ENCODE results near the gene HTRA3. TPM values are rescaled to one million over a fixed set of nuclear protein-coding genes. Genes with fewer than 3 reads are reported as not detected.

Gene HTRA3
- total RNA-seq, 2 donors from 2014 or later = 3.2 to 4.6 TPM

DNA sequence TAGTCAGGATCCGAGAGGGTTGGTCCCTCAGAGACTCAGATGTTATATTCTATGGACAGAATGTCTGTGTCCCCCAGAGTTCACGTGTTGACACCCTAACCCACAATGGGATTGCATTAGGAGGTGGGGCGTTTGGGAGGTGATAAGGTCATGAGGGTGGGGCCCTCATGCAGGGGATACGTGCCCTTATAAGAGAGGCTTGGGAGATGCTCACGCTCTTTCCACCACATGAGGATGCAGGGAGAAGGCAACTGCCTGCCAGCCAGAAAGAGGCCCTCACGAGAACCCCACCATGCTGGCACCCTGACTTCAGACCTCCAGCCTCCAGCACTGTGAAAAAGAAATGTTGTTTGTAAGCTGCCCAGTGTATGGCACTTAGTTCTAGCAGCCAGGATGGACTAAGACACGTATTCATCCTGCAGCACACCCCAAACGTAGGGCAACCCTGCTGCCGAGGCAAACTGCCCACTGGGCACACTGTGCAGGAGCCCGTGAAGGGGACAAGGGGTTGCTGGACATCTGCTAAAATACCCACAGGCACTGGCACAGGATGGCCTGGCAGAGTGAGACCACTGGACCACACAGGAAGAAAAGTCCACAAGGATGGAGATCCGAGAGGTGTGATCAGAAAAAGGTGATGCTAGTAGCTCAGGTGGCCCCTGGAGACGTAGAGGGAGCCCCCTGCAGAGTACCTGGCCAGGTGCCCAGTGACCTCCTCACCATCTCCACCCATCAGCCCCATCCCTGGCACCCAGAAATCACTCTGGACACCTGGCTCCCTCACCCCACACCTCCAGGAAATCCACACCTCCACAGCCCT, 62.7 kb downstream of the HTRA3 start:
- H3K4me3 Mint-ChIP-seq = no peak overlapping the region
- H3K4me1 Mint-ChIP-seq = no peaks in the 10 kb centered on the region
- H3K36me3 ChIP-seq (ENCODE audit: control insufficient read depth, insufficient read depth, low read length) = no peaks in the 10 kb centered on the region
- H3K27ac ChIP-seq (ENCODE audit: low read depth, low read length) = no peak overlapping the region
- H3K9me3 Mint-ChIP-seq = peaks cover 15% of the 10 kb centered on the region
- no peak for TF ChIP-seq CTCF (conservative IDR thresholded peaks at IDR 0.05)
- H3K27me3 Mint-ChIP-seq (ENCODE audit: insufficient read depth) = no peaks in the 10 kb centered on the region
- H3K27me3 ChIP-seq (ENCODE audit: control insufficient read depth, insufficient read depth, low read length, poor library complexity, severe bottlenecking) = no peaks in the 10 kb centered on the region
- no peak for DNase-seq
- no peaks in the 10 kb centered on the region for H3K4me1 ChIP-seq (ENCODE audit: control insufficient read depth, insufficient read depth, low read length)
- 83 to 94% methylated on average over 7 to 12 of the region's 12 CpGs for WGBS, 2 experiments (ENCODE audit: insufficient coverage in 1 of 2, insufficient read length in 1 of 2)
- H3K36me3 Mint-ChIP-seq (ENCODE audit: low read depth) = no peaks in the 10 kb centered on the region
- H3K9ac ChIP-seq (ENCODE audit: extremely low read depth, low read length, poor library complexity, severe bottlenecking) = no peak overlapping the region
- H3K27ac Mint-ChIP-seq = no peak overlapping the region
- no peak overlapping the region for H3K4me3 ChIP-seq (ENCODE audit: low read length)
- H3K9me3 ChIP-seq (ENCODE audit: control insufficient read depth, low read length) = no peaks in the 10 kb centered on the region

DNA sequence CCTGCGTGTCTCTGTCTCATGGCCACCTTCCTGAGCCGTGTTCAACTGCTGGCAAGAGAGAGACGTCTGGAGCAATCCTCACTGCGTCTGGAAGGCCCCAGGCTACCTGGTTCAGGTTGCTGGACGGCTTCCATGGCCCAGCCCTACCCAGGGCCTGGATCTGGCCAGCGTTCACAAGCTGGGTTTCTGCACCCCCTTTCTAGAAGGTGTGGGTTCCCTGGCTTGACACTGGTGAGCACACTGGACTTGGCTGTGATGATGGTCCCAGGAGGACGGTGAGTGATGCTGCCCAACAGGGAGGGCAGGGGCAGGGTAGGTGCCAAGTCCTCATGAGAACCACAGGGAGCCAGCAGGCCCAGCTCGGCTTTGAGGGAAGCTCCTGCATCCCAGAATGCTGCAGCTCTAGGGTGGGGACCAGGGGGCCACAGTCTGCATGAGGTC, 63.4 kb downstream of the HTRA3 start:
- H3K9me3 ChIP-seq (ENCODE audit: control insufficient read depth, low read length) = no peaks in the 10 kb centered on the region
- no peaks in the 10 kb centered on the region for H3K27me3 ChIP-seq (ENCODE audit: control insufficient read depth, insufficient read depth, low read length, poor library complexity, severe bottlenecking)
- TF ChIP-seq CTCF (conservative IDR thresholded peaks at IDR 0.05) = no peak
- no peak overlapping the region for H3K4me3 ChIP-seq (ENCODE audit: low read length)
- H3K27ac Mint-ChIP-seq = no peak overlapping the region
- H3K36me3 ChIP-seq (ENCODE audit: control insufficient read depth, insufficient read depth, low read length) = no peaks in the 10 kb centered on the region
- no peaks in the 10 kb centered on the region for H3K27me3 Mint-ChIP-seq (ENCODE audit: insufficient read depth)
- H3K9ac ChIP-seq (ENCODE audit: extremely low read depth, low read length, poor library complexity, severe bottlenecking) = no peak overlapping the region
- H3K4me1 ChIP-seq (ENCODE audit: control insufficient read depth, insufficient read depth, low read length) = no peaks in the 10 kb centered on the region
- H3K4me3 Mint-ChIP-seq = no peak overlapping the region
- no peak overlapping the region for H3K27ac ChIP-seq (ENCODE audit: low read depth, low read length)
- H3K36me3 Mint-ChIP-seq (ENCODE audit: low read depth) = no peaks in the 10 kb centered on the region
- peak; percentile 29 for DNase-seq
- no peaks in the 10 kb centered on the region for H3K4me1 Mint-ChIP-seq
- H3K9me3 Mint-ChIP-seq = peaks cover 15% of the 10 kb centered on the region
- WGBS, 2 experiments (ENCODE audit: insufficient coverage in 1 of 2, insufficient read length in 1 of 2) = 87 to 95% methylated on average over 7 to 8 of the region's 8 CpGs

DNA sequence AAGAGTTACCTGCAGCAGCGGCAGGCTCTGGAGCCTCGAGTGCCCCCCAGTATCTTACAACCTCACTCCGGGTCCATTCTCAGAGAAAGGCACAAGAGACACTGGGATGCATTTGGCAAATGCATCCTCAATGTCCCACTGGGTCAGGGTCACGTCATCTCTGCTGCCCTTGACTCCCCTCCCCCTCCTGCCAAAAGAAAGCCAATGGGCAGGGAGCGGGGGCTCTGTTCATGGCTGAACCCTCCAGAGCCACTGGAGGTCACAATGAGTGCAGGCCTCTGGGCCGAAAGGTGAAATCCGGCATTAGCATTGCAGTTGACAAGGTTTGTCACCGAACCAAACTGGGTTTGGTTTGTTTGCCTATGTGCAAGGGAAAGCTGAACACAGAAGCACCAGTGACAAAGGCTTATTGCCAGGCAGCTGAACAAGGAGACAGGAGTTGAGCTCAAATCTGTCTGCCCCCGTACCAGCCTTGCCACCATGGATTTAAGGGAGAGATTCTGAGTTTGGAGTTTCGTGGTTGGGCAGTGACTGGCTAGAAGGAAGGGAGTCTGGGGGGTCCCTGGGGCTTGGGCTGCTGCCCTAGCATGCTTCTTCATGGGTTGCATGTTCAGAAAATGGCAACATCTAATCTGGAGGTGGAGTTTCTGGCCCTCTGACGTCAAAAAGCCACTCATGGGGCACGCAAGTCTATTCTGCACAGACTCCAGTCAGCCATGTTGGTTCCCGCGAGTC, 64.3 kb downstream of the HTRA3 start:
- no peak overlapping the region for H3K4me3 ChIP-seq (ENCODE audit: low read length)
- H3K36me3 ChIP-seq (ENCODE audit: control insufficient read depth, insufficient read depth, low read length) = no peaks in the 10 kb centered on the region
- no peak for TF ChIP-seq CTCF (conservative IDR thresholded peaks at IDR 0.05)
- H3K27me3 ChIP-seq (ENCODE audit: control insufficient read depth, insufficient read depth, low read length, poor library complexity, severe bottlenecking) = no peaks in the 10 kb centered on the region
- no peaks in the 10 kb centered on the region for H3K27me3 Mint-ChIP-seq (ENCODE audit: insufficient read depth)
- no peak overlapping the region for H3K27ac ChIP-seq (ENCODE audit: low read depth, low read length)
- H3K4me1 ChIP-seq (ENCODE audit: control insufficient read depth, insufficient read depth, low read length) = no peaks in the 10 kb centered on the region
- H3K9me3 Mint-ChIP-seq = peaks cover 15% of the 10 kb centered on the region
- H3K9me3 ChIP-seq (ENCODE audit: control insufficient read depth, low read length) = no peaks in the 10 kb centered on the region
- H3K27ac Mint-ChIP-seq = no peak overlapping the region
- H3K36me3 Mint-ChIP-seq (ENCODE audit: low read depth) = no peaks in the 10 kb centered on the region
- 81 to 82% methylated on average over 12 to 14 of the region's 14 CpGs for whole genome bisulfite sequencing, 2 experiments (ENCODE audit: insufficient coverage in 1 of 2, insufficient read length in 1 of 2)
- no peak overlapping the region for H3K9ac ChIP-seq (ENCODE audit: extremely low read depth, low read length, poor library complexity, severe bottlenecking)
- no peak overlapping the region for H3K4me3 Mint-ChIP-seq
- peak; percentile 20 for DNase-seq
- no peaks in the 10 kb centered on the region for H3K4me1 Mint-ChIP-seq
